OCI-LY7 (cell line): ENCODE data around the gene NCKAP1. TPM values are rescaled to one million over a fixed set of nuclear protein-coding genes. Genes with fewer than 3 reads are reported as not detected.

Experiments used
- BruUV-seq: library from RNA; stranded (reverse); fragments of 400-500 nt; replicated peaks from 2 replicates; lab custom pipeline; 2021; lab: Mats Ljungman, UMichigan
- CTCF ChIA-PET: fragments of 300-600 bp; sonication (Branson Sonifier 250); formaldehyde crosslinking; loops from one replicate; lab custom pipeline; 2022; ENCODE audit warnings: antibody characterized with exemption; ENCODE audit not compliant: unreplicated experiment; lab: Charles Lee
- POLR2A ChIA-PET: fragments of 300-600 bp; sonication (Branson Sonifier 250); formaldehyde crosslinking; loops from one replicate; lab custom pipeline; 2022; ENCODE audit warnings: antibody characterized with exemption; lab: Charles Lee
- DNase-seq: peaks from one replicate; pipeline ENCODE4 v3.0.0-alpha.2; 2015; ENCODE audit warnings: low spot score
- H2AFZ ChIP-seq: fragments of 200-600 bp; sonication (generic), shearing (Covaris generic); 2 replicates; pipeline ENCODE4 v1.6.1; 2014; ENCODE audit warnings: mild to moderate bottlenecking, antibody characterized with exemption, low read length, moderate library complexity
- H3K27ac ChIP-seq: fragments of 200-600 bp; sonication (generic); 2 replicates; pipeline ENCODE4 v1.5.1; 2014; ENCODE audit warnings: mixed run types, low read depth, mild to moderate bottlenecking, moderate library complexity, low read length, inconsistent platforms; ENCODE audit not compliant: poor library complexity, severe bottlenecking
- H3K36me3 ChIP-seq: fragments of 200-600 bp; sonication (generic); 2 replicates; pipeline ENCODE4 v1.6.1; 2014; ENCODE audit warnings: mild to moderate bottlenecking, antibody characterized with exemption, low read length, moderate library complexity, mixed read lengths; ENCODE audit not compliant: insufficient read depth
- H3K4me1 ChIP-seq: fragments of 200-600 bp; sonication (generic); 2 replicates; pipeline ENCODE4 v1.5.1; 2014; ENCODE audit warnings: mild to moderate bottlenecking, low read length; ENCODE audit not compliant: insufficient read depth, poor library complexity, severe bottlenecking
- H3K4me2 ChIP-seq: fragments of 200-600 bp; sonication (generic); 2 replicates; pipeline ENCODE4 v1.6.1; 2014; ENCODE audit warnings: mild to moderate bottlenecking, low read length
- H3K4me3 ChIP-seq: fragments of 200-600 bp; sonication (generic); 2 replicates; pipeline ENCODE4 v1.5.1; 2014; ENCODE audit warnings: mild to moderate bottlenecking, low read depth, low read length; ENCODE audit not compliant: poor library complexity, severe bottlenecking
- H3K79me2 ChIP-seq: fragments of 200-600 bp; sonication (generic); 2 replicates; pipeline ENCODE4 v1.6.1; 2016; ENCODE audit warnings: low read depth, mild to moderate bottlenecking, low read length, moderate library complexity, mixed read lengths; ENCODE audit not compliant: insufficient read depth
- H3K9me2 ChIP-seq: fragments of 200-600 bp; sonication (generic); 2 replicates; pipeline ENCODE4 v1.6.1; 2016; ENCODE audit warnings: mild to moderate bottlenecking, low read length, mixed read lengths; ENCODE audit not compliant: insufficient read depth
- H3K9me3 ChIP-seq: fragments of 200-600 bp; sonication (generic); 2 replicates; pipeline ENCODE4 v1.6.1; 2014; ENCODE audit warnings: mild to moderate bottlenecking, mixed run types, low read length, mixed read lengths
- H4K20me1 ChIP-seq: fragments of 200-600 bp; sonication (generic); 2 replicates; pipeline ENCODE4 v1.6.1; 2014; ENCODE audit warnings: mild to moderate bottlenecking, antibody characterized with exemption, low read length, moderate library complexity, mixed read lengths; ENCODE audit not compliant: insufficient read depth
- CTCF ChIP-seq: fragments of 200-600 bp; sonication (generic); conservative IDR thresholded peaks from 2 replicates; pipeline ENCODE4 v1.5.1; 2014; ENCODE audit warnings: mild to moderate bottlenecking, antibody characterized with exemption, low read length, moderate library complexity, mixed read lengths
- EZH2phosphoT487 ChIP-seq: fragments of 200-600 bp; sonication (generic); IDR thresholded peaks from 2 replicates; pipeline ENCODE4 v1.6.1; 2018; ENCODE audit warnings: low read depth, borderline replicate concordance, mild to moderate bottlenecking, mixed run types, antibody characterized with exemption, low read length, moderate library complexity, mixed read lengths
- intact Hi-C: fragments of 100-400 bp; cut with micrococcal nuclease; formaldehyde crosslinking; loops from one replicate; pipeline ENCODE4 v1.10.0; 2022; ENCODE audit not compliant: unreplicated experiment
- total RNA-seq, 2 experiments: library from RNA; depleted of rRNA in 1 of 2; stranded (reverse); fragments of >200 nt in 1 of 2; shearing (Covaris generic) in 1 of 2; gene quantifications; 2 replicates each; pipeline ENCODE4 v1.2.3, GENCODE V29; 2014 to 2022

Gene NCKAP1
- total RNA-seq, 2 experiments from 2014 or later: 0.06 to 0.55 TPM

GRCh38 chr2:183001948-183002347, 36.3 kb downstream of the NCKAP1 start:
- TF ChIP-seq CTCF: no peak
- TF ChIP-seq EZH2phosphoT487: no peak
- CTCF ChIA-PET: no interaction called here
- no peaks in the 10 kb centered on the region for H3K9me3 ChIP-seq

GRCh38 chr2:183000846-183001245, 37.4 kb downstream of the NCKAP1 start:
- Histone ChIP-seq H3K4me1 (no peaks in the 10 kb centered on the region), H3K9me2 (no peaks in the 10 kb centered on the region), H3K36me3 (no peaks in the 10 kb centered on the region), H3K4me3 (no peak overlapping the region), H3K4me2 (no peak overlapping the region), H4K20me1 (no peaks in the 10 kb centered on the region), H3K79me2 (no peaks in the 10 kb centered on the region), H2AFZ (no peak overlapping the region), H3K27ac (no peak overlapping the region), H3K9me3 (no peaks in the 10 kb centered on the region)
- POLR2A ChIA-PET: interaction anchor here (0.7 kb wide), 2 partner anchors 17 to 1071 kb away, joined by 3 to 4 read pairs; no protein-coding TSS in a partner anchor
- no peak for DNase-seq
- intact Hi-C loops: no loop called here
- CTCF ChIA-PET: no interaction called here
- TF ChIP-seq CTCF: no peak
- TF ChIP-seq EZH2phosphoT487: no peak
- BruUV-seq: no TSS peak

More at GRCh38 chr2:183001948-183002347, 36.3 kb downstream of the NCKAP1 start:
- DNase-seq: no peak
- no peaks in the 10 kb centered on the region for H4K20me1 ChIP-seq
- H3K79me2 ChIP-seq: no peaks in the 10 kb centered on the region
- no peak overlapping the region for H2AFZ ChIP-seq
- no peaks in the 10 kb centered on the region for H3K4me1 ChIP-seq
- no peak overlapping the region for H3K4me2 ChIP-seq
- BruUV-seq: no TSS peak
- no peaks in the 10 kb centered on the region for H3K9me2 ChIP-seq
- H3K36me3 ChIP-seq: no peaks in the 10 kb centered on the region
- POLR2A ChIA-PET: interaction anchor here (0.6 kb wide), 1 partner anchor 609 kb away, joined by 4 read pairs; no protein-coding TSS in a partner anchor
- H3K4me3 ChIP-seq: no peak overlapping the region
- no peak overlapping the region for H3K27ac ChIP-seq
- intact Hi-C loops: loop anchor here (1.0 kb wide), 1 partner anchor 35 kb away; no protein-coding TSS in a partner anchor

GRCh38 chr2:182999348-183000028, 38.8 kb downstream of the NCKAP1 start:
- Histone ChIP-seq H3K36me3 (no peaks in the 10 kb centered on the region), H3K4me2 (no peak overlapping the region), H3K4me3 (no peak overlapping the region), H3K9me3 (no peaks in the 10 kb centered on the region), H4K20me1 (no peaks in the 10 kb centered on the region), H3K79me2 (no peaks in the 10 kb centered on the region), H2AFZ (no peak overlapping the region), H3K4me1 (no peaks in the 10 kb centered on the region), H3K9me2 (no peaks in the 10 kb centered on the region), H3K27ac (no peak overlapping the region)
- no TSS peak for BruUV-seq
- POLR2A ChIA-PET: interaction anchor here (0.7 kb wide), 1 partner anchor 68 kb away, joined by 3 read pairs; no protein-coding TSS in a partner anchor
- CTCF ChIA-PET: no interaction called here
- intact Hi-C loops: no loop called here
- DNase-seq: no peak
- TF ChIP-seq CTCF: no peak
- TF ChIP-seq EZH2phosphoT487: no peak
